ENCODE measurements around the gene GHITM.

DNA sequence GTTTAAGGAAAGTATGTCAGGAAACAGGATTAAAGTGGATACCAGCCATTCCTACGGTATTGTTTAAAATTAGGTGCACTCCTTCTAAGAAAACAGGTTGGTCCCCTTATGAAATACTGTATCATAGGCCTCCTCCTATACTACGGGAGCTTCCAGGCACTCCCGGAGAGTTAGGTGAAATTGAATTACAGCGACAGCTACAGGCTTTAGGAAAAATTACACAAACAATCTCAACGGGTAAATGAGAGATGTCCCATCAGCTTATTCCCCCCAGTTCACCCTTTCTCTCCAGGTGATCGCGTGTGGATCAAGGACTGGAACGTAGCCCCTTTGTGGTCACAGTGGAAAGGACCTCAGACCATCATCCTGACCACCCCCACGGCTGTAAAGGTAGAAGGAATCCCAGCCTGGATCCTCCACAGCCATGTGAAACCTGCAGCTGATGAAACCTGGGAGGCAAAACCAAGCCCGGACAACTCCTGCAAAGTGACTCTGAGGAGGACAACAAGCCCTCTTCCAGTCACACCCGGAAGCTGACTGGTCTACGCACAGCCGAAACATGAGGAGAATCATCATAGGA is 25.1 kb upstream of the GHITM start:
- no peak for TF ChIP-seq BRCA1 (IDR thresholded peaks at IDR 0.05; ENCODE audit: low read depth, low read length)
- TF ChIP-seq POLR2AphosphoS5 (IDR thresholded peaks at IDR 0.05; ENCODE audit: low read depth, low read length): no peak
- no peak for TF ChIP-seq POLR2A (IDR thresholded peaks at IDR 0.05; ENCODE audit: control extremely low read depth in 1 of 2, low read depth in 2 of 2, low read length in 2 of 2)

Data from H1 (cell line).